Esophagus muscularis mucosa (tissue), 3 donors: Measurements from ENCODE around the gene CEP192.

Source experiments
- POLR2A ChIP-seq: fragments of 450-650 bp; IDR thresholded peaks from one replicate; pipeline ENCODE4 v1.6.1; 2017; ENCODE audit warnings: antibody characterized with exemption, moderate library complexity, mild to moderate bottlenecking, low read depth
- POLR2AphosphoS5 ChIP-seq, 2 donors: sonication (generic); formaldehyde crosslinking; IDR thresholded peaks; one replicate each; pipeline ENCODE4 v1.6.1; 2017; ENCODE audit warnings: antibody characterized with exemption in 2 of 2
- TF ChIP-seq, protein P1 (sequence below), 3 experiments: fragments of 200-600 bp in 2 of 3; fragments of 450-650 bp in 1 of 3; sonication (generic) in 2 of 3; IDR thresholded peaks; one replicate each; pipeline ENCODE4 v1.5.1; 2017 to 2019; ENCODE audit warnings: antibody characterized with exemption in 3 of 3, mild to moderate bottlenecking in 2 of 3, moderate library complexity in 1 of 3

DNA sequence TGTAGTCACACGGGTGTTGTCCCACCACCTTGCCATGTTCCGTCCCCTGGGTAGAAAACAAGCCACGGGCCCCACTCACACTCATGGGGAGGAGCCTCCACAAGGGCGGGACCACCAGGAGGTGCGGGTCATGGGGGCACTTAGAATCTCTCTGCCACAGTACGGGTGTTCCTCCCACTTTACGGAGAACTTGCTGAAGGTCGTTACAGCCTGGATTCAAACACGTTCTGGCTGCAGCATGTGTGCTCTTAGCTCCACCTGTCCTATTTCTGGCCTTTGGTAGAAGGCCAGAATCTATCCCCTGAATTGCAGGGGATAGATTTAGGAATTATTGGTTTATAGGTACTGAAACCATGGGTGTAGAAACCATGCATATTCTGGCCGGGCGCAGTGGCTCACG, 14.9 kb upstream of the CEP192 start:
- TF ChIP-seq, protein P1, sequence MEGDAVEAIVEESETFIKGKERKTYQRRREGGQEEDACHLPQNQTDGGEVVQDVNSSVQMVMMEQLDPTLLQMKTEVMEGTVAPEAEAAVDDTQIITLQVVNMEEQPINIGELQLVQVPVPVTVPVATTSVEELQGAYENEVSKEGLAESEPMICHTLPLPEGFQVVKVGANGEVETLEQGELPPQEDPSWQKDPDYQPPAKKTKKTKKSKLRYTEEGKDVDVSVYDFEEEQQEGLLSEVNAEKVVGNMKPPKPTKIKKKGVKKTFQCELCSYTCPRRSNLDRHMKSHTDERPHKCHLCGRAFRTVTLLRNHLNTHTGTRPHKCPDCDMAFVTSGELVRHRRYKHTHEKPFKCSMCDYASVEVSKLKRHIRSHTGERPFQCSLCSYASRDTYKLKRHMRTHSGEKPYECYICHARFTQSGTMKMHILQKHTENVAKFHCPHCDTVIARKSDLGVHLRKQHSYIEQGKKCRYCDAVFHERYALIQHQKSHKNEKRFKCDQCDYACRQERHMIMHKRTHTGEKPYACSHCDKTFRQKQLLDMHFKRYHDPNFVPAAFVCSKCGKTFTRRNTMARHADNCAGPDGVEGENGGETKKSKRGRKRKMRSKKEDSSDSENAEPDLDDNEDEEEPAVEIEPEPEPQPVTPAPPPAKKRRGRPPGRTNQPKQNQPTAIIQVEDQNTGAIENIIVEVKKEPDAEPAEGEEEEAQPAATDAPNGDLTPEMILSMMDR (IDR thresholded peaks at IDR 0.05): no peak
- no peak for TF ChIP-seq POLR2A
- TF ChIP-seq POLR2AphosphoS5 (IDR thresholded peaks at IDR 0.05): no peak
